Ectodermal cell (in vitro differentiated cells): Measurements from ENCODE around the gene JMJD4.

Source experiments
- H3K27ac ChIP-seq: 2 replicates; pipeline ENCODE4 v1.7.0; 2013; ENCODE audit warnings: mild to moderate bottlenecking, low read depth, low read length; ENCODE audit not compliant: insufficient read depth, poor library complexity, severe bottlenecking
- H3K27me3 ChIP-seq: 2 replicates; pipeline ENCODE4 v1.7.0; 2013; ENCODE audit warnings: mild to moderate bottlenecking, low read length; ENCODE audit not compliant: insufficient read depth, control insufficient read depth, poor library complexity, severe bottlenecking
- H3K36me3 ChIP-seq: one replicate; pipeline ENCODE4 v1.7.0; 2013; ENCODE audit warnings: low read length; ENCODE audit not compliant: control insufficient read depth, insufficient read depth
- H3K4me1 ChIP-seq: one replicate; pipeline ENCODE4 v1.7.0; 2013; ENCODE audit warnings: low read length; ENCODE audit not compliant: control insufficient read depth, insufficient read depth
- H3K4me3 ChIP-seq: 2 replicates; pipeline ENCODE4 v1.7.0; 2013; ENCODE audit warnings: low read depth, low read length, control low read depth; ENCODE audit not compliant: insufficient read depth
- H3K9me3 ChIP-seq: 2 replicates; pipeline ENCODE4 v1.7.0; 2013; ENCODE audit warnings: mild to moderate bottlenecking, low read length, moderate library complexity; ENCODE audit not compliant: control insufficient read depth
- WGBS, 2 experiments: methylation state at CpG; one replicate each; pipeline ENCODE4 v1.1.7; 2013; ENCODE audit warnings: missing lambda C conversion rate in 2 of 2; 5-methylcytosine and 5-hydroxymethylcytosine counted together

The JMJD4 gene

DNA sequence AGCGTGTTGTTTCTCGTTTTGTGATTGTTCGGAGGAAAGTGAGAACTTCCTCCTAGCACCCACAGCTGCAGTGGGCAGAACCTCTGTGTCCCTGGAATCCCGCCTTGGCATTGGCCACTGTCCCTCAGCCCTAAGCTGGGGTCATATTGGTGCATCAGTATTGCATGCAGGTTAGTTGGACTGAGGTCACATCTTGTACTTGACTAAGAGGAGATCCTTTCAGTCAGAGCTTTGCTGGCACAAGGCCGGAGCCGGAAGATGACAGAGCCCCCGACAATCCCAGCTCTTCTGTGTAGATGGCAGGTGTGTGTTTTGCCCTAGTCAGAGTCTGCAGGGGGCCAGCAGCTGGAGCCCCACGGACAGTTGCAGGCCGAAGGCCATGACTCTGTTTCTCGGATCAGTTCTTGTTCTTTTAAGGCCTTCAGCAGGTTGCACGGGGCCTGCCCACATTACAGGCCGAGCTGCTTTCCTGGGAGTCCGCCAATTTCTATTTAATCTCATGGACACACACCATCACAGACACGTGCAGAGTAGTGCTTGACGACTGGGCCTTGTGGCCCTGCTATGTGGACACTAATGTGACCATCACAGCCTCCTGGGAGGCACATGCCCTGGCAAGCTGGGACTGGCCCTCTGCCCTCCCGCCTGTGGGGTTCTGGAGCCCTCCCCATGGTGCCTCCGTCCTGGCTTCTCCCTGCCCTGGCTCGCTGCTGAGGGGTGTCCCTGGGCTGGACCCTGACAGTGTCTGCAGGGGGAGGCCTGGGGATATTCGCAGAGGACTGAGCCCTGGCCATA lies 15.0 kb upstream of the JMJD4 start:
- Histone ChIP-seq H3K9me3 (no peaks in the 10 kb centered on the region), H3K4me3 (no peak overlapping the region), H3K27ac (no peak overlapping the region), H3K36me3 (peaks cover 10% of the 10 kb centered on the region), H3K27me3 (no peaks in the 10 kb centered on the region), H3K4me1 (no peaks in the 10 kb centered on the region)
- WGBS, 2 experiments = 93 to 94% methylated on average over 19 of the region's 19 CpGs

GRCh38 chr1:227749225-227749624 lies 14.1 kb upstream of the JMJD4 start:
- Histone ChIP-seq H3K4me3 (no peak overlapping the region), H3K27me3 (no peaks in the 10 kb centered on the region), H3K9me3 (no peaks in the 10 kb centered on the region), H3K27ac (no peak overlapping the region), H3K4me1 (no peaks in the 10 kb centered on the region), H3K36me3 (peaks cover 10% of the 10 kb centered on the region)
- 94% methylated on average over 7 of the region's 7 CpGs for WGBS, 2 experiments

DNA sequence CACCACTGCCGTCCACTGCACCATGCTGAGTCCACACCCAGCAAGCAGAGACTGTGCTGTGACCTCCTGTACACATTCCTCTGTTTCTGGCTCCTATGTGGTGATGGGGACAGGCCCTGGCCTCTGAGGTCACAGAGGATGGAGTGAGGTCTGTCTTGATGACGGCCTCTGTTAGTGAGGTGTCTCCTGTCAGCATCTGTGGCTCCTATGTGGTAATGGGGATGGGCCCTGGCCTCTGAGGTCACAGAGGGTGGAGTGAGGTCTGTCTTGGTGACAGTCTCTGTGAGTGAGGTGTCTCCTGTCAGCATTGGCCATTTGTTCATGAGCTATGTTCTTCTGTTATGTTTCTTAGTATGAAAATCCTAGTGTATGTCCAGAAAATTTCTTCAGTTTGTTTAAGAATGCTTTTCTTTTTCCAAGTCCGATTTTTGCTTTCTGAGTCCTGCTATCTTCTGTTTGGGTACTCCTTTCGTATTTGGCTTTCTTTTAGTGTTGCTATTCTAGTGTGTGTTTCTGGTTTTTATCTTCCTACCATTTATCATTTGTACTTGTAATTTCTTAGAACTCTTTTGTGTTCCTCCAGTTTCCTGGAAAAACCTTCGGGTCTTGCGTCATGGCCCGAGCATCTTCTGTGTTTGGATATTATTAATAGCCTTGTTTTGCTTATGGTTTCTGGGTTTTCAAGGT lies 13.5 kb upstream of the JMJD4 start:
- no peak overlapping the region for H3K27ac ChIP-seq
- 95 to 97% methylated on average over 6 to 7 of the region's 7 CpGs for WGBS, 2 experiments
- peaks cover 10% of the 10 kb centered on the region for H3K36me3 ChIP-seq
- no peak overlapping the region for H3K4me3 ChIP-seq
- H3K9me3 ChIP-seq = no peaks in the 10 kb centered on the region
- H3K4me1 ChIP-seq = no peaks in the 10 kb centered on the region
- H3K27me3 ChIP-seq = no peaks in the 10 kb centered on the region

DNA sequence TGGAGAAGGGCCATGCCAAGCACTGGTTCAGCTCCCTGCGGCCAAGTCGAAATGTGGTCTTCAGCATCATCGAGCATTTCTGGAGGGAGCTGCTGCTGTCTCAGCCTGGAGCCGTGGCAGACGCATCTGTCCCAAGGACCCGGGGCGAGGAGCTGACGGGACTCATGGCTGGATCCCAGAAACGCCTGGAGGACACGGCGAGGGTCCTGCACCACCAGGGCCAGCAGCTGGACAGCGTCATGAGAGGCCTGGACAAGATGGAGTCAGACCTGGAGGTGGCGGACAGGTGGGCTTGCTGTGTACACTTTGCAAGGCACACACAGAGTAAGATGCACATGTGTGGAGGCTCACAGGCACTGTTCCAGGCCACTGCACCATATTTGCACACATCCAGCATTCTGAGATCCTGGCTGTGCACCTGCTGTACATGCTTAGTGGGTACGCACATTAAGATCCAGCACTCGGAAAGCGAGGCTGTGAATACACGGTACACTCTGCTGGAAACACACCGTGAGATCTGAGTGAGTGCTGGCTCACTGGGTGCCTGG lies 12.9 kb upstream of the JMJD4 start:
- Histone ChIP-seq H3K4me3 (no peak overlapping the region), H3K4me1 (no peaks in the 10 kb centered on the region), H3K36me3 (peaks cover 10% of the 10 kb centered on the region), H3K27ac (no peak overlapping the region), H3K9me3 (no peaks in the 10 kb centered on the region), H3K27me3 (no peaks in the 10 kb centered on the region)
- 93 to 94% methylated on average over 18 of the region's 18 CpGs for WGBS, 2 experiments

- no peaks in the 10 kb centered on the region for H3K4me1 ChIP-seq
- 87 to 89% methylated on average over 8 of the region's 8 CpGs for WGBS, 2 experiments
- no peaks in the 10 kb centered on the region for H3K9me3 ChIP-seq
- no peak overlapping the region for H3K27ac ChIP-seq
- H3K36me3 ChIP-seq = peaks cover 10% of the 10 kb centered on the region
- H3K27me3 ChIP-seq = no peaks in the 10 kb centered on the region
- no peak overlapping the region for H3K4me3 ChIP-seq
Measured at GRCh38 chr1:227747382-227747781, 12.3 kb upstream of the JMJD4 start.

DNA sequence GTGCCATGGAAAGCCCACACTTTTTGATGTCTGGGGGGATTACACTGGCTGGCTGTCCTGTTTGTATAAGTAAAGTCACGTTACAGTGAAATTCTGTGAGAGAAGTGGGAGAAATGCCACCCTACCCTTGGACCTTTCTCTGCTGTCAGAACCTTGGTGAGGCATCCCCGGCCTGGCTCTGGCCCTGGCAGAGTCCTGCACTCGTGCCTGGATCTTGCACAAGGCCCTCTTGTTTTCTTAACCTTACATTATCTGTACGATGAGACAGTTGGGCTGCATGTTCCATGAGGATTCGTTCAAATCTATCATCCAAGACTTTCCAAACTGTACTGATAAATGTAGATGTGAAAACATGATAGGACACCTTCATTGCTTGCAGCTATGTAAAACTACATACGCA lies 11.6 kb upstream of the JMJD4 start:
- 90 to 99% methylated on average over 6 of the region's 6 CpGs for WGBS, 2 experiments

DNA sequence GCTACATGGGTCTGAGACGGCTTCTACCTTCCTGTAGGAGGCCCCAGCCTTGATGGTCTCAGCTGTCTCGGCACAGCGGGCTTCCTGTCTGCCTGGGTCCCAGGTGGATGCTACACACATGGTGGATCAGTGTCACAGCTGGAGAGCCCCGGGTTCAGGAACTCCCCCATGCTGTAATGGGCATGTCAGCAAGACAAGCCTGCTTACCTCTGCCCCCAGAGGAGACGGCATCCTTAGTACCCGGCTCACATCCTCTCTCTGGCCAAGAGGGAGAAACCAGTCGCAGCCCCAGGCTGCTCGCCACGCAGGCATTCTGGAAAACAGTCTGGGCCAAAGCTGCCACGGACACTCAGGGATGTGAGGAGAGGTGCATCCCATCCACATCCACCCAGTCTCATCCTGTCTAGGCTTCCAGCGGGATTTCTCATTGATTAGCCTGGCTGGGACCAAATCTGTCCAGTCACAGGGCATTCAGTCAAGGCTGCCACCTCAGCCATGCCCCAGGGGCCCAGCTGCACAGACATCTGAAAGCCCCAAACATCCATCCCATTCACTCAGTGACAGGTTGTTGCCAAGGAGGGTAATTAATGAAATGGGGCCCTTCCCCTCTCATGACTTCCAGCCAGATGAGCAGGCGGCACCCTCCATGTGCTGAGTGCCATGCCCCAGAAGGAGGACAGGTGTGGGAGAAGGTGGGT lies 10.6 kb upstream of the JMJD4 start:
- H3K4me1 ChIP-seq = no peaks in the 10 kb centered on the region
- no peak overlapping the region for H3K27ac ChIP-seq
- peaks cover 10% of the 10 kb centered on the region for H3K36me3 ChIP-seq
- H3K27me3 ChIP-seq = no peaks in the 10 kb centered on the region
- no peaks in the 10 kb centered on the region for H3K9me3 ChIP-seq
- no peak overlapping the region for H3K4me3 ChIP-seq
- 94% methylated on average over 12 of the region's 12 CpGs for WGBS, 2 experiments

More for the DNA sequence above, 11.6 kb upstream of the JMJD4 start:
- Histone ChIP-seq H3K27me3 (no peaks in the 10 kb centered on the region), H3K4me3 (no peak overlapping the region), H3K9me3 (no peaks in the 10 kb centered on the region), H3K27ac (no peak overlapping the region), H3K4me1 (no peaks in the 10 kb centered on the region), H3K36me3 (peaks cover 10% of the 10 kb centered on the region)

GRCh38 chr1:227744668-227745067 lies 9.6 kb upstream of the JMJD4 start:
- WGBS, 2 experiments = 91 to 94% methylated on average over 8 of the region's 8 CpGs
- no peaks in the 10 kb centered on the region for H3K9me3 ChIP-seq
- H3K36me3 ChIP-seq = peaks cover 6% of the 10 kb centered on the region
- H3K4me1 ChIP-seq = no peaks in the 10 kb centered on the region
- no peak overlapping the region for H3K27ac ChIP-seq
- no peak overlapping the region for H3K4me3 ChIP-seq
- H3K27me3 ChIP-seq = no peaks in the 10 kb centered on the region

DNA sequence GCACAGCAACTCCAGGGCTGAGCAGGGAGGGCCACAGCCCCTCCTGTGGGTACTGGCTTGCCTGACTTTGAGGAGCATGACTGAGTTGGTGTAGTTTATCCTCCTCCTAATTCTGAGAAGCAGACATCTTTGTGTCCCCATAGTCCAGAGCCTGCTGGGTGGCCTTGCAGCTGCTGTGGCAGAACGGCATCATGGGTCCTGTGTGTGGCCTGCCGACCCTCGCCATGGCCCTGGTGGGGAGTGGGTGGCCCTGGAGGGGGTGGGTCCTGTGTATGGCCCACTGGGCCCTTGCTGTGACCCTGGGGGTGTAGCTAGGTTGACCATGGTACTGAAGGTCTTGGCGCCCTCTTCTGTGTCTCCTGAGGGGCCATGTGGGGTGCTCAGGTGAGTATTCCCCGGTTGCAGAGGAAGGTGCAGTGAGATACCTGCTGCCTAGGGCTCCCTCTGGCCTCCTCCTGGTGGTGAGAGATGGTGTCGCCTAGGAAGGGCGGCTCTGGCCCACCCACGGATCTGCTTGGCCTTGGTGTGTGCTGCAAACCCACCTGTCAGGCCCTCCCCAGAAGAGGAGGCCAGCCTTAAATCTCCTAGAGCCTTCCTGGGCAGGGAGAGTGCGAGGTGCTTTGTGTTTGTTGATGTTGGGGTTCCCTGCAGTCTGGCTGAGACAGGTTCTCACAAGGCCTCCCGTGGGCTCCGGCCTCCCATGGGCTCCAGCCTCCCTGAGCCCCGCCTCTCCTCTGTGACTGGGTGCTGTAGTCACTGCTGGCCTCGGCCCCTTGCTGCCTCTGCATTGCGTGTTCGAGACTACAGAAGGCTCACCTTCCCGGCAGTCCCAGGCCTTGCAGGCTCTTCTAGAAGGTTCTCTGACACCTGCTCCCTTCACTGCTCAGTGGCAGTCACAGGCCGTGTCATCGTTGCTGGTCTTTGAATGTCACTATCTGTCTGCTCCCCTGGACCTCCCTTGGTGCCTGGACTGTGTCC lies 7.9 kb upstream of the JMJD4 start:
- Histone ChIP-seq H3K4me1 (no peaks in the 10 kb centered on the region), H3K36me3 (no peaks in the 10 kb centered on the region), H3K9me3 (no peaks in the 10 kb centered on the region), H3K27me3 (no peaks in the 10 kb centered on the region), H3K27ac (no peak overlapping the region), H3K4me3 (no peak overlapping the region)
- WGBS, 2 experiments = 93% methylated on average over 18 of the region's 18 CpGs
